NOMO-1 (cell line): Measurements from ENCODE around the gene PTPRN2.

Experiments
- DNase-seq, 2 experiments: peaks; one replicate each; lab custom pipeline; 2025; ENCODE audit not compliant: unreplicated experiment in 2 of 2; lab: John Stamatoyannopoulos, UW

Gene PTPRN2

DNA sequence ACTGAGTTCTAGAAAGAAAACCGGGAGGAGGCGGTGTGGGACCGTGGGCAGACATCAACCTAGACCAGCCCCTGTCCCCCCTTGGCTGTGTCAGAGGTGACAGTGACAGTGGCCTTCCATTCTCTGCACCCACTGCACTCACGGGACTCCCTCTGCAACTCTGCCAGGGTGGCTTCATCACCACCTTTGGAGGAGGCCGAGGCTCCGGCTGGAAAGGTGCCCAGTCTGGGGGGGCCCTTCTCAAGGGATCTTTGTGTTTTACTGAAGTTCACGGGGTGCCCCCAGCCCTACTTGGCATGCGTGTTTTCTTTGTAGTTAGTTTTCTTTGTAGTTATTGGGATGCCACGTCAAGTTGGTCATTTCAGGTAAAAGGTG is 833.2 kb downstream of the PTPRN2 start:
- no peak for DNase-seq

DNA sequence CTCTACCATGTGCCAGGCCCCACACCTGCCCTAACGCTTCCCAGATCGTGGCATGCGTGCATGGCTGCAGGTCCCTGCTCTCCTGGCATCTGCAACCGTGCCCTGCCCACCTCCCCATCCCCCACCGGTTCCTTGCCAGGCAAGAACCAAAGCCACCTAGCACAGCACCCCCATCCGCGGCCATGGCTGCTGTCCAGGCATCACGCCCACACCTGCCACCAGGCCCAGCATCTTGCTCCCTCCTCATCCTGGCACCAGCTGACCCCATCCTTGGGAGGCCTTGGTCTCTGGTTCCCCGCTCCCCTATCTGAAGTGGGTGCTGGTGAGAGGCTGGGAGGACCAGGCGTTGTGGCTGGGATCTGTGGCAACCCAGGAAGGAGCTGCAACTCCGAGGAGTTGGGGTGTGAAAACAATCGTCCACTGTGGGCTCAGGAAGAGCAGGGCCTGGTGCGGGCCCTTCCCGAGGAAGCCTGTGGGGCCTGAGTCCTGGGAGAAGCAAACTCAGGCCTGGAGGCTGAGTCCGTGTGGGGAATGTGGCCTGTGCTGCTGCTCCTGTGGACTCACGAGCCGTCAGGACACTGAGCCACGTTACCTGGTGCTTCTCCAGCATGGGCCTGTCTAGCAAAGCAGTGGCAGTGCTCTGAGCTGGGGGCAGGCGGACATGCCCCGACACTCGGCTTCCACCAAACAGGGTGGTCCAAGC is 833.8 kb downstream of the PTPRN2 start:
- DNase-seq, result no peak

DNA sequence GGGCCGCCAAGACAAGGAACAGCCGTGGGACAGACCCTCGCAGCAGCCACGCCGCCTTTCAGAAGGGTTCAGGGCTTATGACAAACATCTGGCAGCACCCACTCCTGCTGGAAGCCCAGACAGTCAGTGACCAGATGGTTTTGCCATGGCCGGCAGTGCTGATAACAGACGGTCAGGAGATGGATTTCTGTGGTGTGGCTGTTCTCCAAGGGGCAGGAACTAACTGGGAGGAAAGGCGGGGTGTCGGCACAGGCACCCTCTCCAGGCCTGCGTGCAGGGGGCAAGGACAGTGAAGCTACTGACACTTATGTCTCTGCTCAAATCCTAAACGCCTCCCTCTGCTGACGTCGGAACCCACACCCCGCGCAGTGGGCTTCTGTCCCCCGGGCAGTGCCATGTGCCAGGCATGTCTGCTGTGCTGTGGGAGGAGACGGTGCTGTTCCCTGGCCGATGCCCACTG is 834.8 kb downstream of the PTPRN2 start:
- no peak for DNase-seq

DNA sequence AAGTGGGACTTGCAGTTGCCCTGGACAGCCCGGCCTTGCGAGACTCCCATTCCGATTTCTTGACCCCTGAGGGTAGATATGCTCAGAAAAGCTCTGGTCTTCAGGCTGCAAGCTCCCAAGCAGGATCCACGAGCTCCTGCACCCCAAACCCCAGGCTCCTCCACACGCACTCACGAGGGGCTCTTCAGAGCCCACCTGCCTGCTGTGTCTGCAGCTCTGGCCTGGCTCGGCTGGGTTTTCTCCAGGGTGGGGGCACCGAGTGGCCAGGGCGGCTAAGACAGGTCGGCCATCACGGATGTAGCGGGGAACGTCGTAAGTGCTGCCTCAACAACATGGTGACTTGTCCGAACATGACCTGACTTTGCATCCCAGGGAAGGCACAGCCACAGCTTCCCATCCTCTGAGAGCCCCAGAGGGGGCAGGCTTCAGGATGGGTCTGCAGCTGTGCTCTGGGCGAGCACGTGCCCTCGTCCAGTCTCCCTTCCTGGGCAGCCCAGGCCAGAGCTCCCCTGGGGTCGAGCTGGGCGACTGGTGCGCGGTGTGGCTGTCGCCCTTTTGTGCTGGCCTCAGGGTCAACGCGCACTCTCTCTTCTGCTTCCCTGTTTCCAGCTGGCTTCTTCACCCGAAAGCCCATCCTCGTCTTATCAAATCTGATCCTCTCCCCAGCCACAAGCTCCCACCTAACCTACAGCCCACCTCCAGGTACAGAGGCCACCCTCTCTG is 835.5 kb downstream of the PTPRN2 start:
- DNase-seq, result no peak

DNA sequence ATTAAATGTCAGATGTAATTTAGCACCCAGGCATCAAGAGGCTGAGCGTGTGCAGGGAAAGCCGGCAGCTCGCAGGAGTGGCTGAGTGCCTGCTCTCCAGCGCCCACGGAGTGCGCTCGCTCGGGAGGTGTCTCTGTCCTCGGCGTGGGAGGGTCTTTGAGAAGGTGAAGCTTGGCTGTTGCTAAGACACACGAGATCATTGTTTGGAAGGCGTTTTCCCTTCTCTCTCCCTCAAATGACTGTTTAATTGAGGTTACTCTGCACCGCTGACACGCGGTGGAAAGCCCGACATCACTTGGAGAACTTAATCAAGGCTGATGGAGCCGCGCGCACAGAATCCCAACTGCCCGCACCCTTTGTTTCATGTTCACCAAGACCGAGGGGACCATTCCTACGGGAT is 836.2 kb downstream of the PTPRN2 start:
- DNase-seq, result no peak

DNA sequence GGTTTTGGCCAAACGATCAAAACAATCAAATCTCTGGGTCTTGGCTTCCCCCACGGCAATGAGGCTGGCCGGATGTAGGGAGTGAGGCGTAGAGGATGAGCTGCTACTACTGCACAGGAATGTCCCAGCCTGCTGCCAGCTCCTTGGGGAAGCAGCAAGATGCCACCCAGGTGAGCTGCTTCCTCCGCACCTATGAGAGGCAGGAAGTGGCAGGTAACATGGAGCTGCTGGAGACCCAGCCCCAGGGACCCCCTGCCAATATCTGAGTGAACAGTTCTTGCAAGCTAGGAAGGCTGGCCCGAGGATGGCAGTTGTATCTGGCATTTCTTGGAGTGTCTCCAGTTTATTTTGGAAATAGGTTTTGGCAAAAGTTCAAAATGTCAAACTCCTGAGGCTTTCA is 837.3 kb downstream of the PTPRN2 start:
- no peak for DNase-seq

DNA sequence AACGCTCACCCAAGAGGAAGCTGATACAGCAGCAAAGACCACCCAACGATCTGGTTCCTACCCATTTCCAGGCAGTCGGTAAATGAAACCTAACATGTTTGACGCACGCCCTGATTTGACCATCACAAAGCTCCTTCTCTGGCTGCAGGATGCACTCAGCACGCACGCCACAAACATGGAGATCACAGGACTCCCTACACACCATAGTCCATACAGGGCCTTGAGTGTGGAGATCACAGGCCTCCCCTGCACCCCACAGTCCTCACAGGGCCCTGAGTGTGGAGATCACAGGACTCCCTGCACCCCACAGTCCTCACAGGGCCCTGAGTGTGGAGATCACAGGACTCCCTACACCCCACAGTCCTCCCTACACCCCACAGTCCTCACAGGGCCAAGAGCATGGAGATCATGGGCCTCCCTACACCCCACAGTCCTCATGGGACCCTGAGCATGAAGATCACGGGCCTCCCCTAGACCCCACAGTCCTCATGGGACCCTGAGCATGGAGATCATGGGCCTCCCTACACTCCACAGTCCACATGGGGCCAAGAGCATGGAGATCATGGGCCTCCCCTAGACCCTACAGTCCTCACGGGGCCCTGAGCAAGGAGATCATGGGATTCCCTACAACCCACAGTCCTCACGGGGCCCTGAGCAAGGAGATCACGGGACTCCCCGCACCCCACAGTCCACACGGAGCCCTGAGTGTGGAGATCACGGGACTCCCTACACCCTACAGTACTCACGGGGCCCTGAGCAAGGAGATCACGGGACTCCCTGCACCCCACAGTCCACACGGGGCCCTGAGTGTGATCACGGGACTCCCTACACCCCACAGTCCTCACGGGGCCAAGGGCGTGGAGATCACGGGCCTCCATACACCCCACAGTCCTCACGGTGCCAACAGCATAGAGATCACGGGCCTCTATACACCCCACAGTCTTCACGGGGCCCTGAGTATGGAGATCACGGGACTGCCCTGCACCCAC is 841.6 kb downstream of the PTPRN2 start:
- DNase-seq, result no peak

DNA sequence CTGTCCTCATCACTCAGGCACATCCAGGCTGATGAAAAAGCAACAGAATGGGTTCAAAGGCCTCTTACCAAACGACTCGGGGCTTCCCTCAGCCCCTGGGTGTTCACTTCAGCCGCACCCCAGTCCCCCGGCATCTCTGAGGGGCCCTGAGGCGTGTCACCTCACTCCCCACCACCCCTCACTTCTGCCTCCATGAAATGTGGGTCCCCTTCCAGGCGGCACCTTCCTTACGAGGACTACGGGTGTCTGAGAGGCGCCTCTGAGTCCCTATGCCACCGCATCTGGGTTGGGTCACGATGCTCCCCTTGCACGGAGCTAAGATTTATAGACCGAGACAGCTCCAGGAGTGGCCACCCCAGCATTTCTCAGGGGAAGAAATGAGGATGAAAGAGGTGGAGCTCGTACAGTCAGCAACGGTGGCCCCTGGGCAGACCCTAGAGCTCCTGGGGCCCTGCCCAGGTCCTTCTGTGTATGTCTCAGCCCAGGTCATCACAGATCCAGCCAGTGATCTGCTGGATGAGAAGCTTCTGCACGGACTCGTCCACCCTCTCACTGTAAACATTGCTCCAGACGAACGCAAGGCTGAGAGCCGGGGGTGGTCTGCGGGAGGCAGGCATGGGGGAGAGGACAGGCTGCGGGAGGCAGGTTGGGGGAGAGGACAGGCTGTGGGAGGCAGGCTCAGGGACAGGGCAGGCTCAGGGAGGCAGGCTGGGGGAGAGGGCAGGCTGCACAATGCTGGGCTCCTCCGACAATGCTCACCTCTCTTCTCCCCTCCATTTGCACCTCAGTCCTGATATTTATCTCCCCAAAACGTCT is 842.6 kb downstream of the PTPRN2 start:
- no peak for DNase-seq

DNA sequence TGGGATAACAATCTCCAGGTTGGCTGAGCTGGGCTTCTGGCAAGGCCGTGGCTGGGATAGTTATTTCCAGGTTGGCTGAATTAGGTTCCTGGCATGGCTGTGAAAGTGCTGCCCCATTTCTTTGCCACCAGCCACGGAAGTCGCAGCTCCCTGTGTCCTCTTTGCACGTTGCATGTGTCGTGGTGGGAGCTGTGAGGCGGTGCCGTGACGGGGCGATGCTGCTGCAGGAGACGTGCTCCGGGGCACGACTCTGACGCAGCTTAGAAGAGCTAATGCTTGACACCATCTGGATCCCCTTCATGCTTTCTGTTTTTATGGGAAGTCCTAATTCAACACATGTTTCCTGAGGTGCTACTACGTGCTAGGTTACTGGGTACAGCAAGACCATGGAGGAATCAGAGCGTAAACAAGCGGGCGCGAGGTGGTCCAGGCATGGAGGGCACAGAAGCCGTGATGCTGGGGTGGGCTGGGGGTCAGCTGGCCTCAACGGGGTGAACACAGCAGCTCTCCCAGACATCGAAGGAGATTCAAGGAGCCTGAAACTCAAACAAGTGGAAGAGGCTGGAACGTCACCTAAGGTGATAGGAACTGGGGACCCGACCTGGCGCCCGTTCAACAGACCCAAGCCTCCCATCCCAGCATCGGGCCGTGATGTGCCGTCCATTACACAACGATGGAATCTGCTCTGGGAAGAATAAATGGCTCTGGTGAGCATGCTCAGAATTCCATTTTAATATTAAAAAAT is 843.7 kb downstream of the PTPRN2 start:
- no peak for DNase-seq

DNA sequence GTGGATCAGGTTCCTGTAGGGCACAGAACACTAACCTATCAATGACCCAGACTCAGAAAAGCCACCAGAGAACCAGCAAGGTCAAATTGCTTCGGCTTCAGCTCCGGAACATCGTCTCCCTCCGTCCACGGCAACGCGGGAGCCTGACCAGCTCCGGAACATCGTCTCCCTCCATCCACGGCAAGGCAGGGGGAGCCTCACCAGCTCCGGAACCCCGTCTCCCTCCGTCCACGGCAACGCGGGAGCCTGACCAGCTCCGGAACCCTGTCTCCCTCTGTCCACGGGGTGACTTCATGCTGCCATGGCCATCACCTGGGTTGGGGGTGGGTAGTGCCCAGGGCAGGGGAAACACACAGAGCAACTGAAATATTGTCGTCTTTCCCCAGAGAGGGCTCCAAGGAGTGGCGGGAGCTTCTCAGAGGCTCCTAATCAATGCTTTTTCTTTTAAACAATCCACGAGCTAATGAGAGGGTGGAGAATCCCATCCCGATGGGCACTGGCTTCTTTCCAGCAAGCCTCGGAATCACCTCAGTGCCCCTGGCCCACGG is 847.3 kb downstream of the PTPRN2 start:
- DNase-seq, result no peak

DNA sequence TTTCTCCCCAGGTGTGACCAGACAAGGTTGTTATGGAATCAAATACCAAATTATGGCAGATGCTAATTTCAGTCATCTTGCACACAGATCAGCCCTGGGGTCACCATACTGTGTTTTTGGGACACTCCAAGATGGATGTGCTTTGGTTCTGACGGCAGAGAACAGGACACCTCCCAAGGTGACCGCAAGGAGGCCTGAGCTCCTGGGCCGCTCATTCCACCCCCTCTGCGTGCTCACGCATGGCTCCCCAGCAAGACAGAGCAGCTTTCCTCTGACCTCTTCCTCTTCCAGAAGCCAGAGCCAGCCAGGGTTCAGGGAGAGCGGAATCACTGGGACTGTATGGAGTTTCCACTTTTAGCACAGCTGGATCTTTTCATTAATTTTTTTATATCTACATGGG is 848.0 kb downstream of the PTPRN2 start:
- no peak for DNase-seq

DNA sequence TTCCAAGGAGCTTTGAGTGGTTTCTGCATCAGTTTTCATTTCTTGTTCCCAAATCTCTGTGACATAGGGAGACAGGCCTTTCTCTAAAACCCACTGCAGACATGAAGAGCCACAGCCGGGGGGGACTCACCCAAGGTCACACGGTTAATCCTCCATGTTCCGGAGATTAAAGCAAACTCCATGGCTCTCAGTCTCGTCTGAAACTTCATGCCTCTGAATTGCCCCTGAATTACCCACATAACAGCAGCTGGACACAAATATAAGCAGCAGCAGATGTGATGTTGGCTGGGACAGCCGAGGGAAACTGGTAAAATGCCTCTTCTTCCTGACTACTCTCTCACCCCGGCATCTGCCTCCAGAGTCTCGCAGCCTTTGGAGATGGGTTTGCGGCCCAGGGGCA is 848.6 kb downstream of the PTPRN2 start:
- no peak for DNase-seq

DNA sequence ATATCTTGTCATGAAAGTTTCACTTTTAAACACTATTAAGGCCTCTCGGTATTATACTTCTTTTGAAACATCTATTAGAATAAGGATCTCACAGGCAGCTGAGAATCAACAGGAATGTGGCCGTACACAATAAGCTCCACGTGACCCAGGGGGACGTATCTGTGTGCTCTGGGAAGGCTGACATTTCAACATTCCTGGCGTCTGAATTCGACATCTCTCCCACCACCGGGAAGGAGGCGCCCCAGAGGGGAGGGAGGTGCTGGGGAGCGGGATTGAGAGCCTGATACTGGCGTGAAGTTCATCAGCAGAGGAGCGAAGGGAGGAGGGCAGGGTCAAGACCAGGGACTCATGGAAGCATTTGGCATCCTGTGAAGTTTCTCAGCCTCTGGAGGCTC is 849.6 kb downstream of the PTPRN2 start:
- DNase-seq, result no peak

DNA sequence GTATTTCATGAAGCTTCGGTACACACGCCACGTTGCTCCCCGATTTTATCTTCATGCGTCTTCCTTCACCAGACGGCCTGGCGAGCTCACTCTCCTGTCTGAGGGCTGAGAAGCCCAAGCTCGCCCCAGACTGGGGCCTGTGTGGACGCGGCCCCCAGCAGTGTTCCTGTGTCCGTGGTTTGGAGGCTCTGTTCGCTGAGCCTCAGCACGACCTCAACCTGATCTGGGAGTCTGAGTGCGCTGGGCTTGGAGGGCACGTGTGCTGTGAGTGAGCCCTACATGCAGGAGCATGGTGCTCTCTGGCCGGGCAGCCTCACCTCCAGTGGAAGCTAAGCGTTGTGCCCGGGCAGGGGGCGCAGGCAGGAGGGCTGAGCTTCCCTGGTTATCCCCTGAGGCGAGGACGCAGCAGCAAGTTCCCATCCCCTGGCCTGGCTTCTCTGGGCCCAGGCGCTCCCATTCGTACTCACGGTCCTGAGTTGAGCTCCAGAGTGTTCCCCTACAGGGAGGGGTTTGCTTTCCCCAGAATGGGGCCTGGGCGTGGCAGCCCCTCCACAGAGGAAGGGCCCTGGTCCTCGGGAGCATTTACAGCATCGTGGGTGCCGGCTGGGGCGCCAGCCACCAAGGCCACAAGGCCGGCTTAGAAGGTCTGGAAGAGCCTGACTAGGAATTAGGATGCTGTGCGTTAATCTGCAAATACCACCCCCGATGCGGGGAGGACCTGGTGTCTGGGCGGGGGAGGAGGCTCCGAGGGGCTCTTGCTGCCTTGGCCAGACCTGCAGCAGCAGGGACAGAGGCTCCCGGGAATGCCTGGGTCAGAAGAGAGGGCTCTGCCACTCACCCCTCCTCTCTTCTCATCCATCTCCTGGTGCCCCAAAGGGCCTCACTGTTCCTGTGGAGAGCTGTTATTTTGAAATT is 850.2 kb downstream of the PTPRN2 start:
- DNase-seq, result no peak

DNA sequence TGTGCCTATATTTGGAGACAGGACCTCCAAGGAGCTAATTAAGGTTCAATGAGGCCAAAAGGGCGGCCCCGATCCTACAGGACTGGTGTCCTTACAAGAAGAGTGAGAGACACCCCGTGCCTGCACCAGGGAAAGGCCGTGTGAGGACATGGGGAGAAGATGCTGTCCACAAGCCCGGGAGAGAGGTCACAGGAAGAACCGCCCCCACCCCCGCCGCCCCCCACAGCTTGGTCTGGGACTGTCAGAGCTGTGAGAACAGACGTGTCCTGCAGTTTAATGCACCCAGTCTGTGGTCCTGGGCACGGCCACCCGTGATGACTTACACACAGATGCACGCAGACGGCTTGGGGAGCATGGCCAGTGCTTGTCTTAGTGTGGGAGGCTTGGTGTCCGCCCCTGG is 851.3 kb downstream of the PTPRN2 start:
- DNase-seq, result no peak

DNA sequence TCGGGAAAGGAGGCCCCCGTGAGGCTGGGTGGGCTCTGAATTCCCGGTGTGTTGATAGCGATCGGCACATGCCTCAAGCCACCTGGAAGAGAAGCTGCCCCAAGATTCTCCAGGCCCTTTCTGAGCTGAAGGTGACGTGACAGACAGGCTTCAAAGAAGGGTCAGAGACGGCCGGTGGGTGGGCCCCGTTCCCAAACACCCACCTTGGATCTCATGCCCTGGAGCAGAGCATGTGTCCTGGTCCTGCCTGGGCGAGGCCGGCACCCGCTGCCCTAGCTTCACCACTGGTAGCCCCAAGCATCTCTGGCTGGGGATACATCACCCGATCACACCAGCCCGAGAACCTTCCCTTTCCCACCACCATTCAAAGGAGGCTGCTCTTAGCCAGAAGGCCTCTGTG is 851.8 kb downstream of the PTPRN2 start:
- no peak for DNase-seq

DNA sequence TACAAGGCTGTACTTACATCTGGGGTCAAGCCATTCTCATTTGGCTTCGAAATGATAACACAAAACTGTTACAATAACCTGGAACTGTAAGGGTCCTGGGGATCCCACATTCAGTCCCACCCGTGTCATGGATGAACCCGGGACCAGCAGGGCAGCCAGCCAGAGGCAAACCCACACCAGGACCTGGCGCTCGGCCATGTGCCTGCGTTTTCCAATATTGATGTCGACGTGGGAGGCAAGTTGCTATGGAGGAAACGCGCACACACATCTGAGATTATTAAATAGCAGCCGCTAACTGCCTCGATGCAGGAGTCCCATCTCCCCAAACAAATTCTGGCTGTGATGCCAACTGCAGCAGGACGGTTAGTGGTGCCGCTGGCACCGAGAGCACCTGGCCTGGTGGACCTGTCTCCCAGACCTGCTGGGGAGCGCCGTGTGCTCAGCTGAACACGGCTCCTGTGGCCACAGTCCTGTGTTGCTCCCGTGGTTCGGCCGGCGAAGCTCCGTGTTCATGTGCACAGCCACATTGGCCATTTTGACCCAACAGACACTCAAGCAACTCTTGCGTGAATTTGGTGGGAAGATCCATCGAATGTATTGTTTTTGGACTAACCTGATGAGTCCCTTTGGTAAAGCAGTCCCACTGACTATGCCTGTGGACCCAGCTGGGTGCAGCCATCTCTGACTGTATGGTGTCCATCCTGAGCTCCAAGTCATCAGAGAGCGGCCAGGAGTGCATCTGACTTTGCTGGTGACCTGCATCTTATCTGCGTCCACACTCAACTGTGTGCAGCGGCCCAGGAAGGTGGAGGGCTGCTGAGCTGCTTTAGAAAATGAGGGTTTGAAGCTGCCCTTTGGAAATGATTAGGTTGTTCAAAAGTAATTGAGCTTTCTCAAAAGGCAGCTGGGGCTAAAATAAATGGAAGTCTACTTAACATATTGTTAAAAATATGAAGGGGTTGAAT is 852.7 kb downstream of the PTPRN2 start:
- no peak for DNase-seq
